ENCODE data around the gene GABRG3. TPM values are rescaled to one million over a fixed set of nuclear protein-coding genes. Genes with fewer than 3 reads are reported as not detected.

Gene GABRG3
- total and polyA plus RNA-seq, 2 donors (not counting 3 experiments of a cell fraction or from before 2014, with no cell fraction given): not detected

DNA sequence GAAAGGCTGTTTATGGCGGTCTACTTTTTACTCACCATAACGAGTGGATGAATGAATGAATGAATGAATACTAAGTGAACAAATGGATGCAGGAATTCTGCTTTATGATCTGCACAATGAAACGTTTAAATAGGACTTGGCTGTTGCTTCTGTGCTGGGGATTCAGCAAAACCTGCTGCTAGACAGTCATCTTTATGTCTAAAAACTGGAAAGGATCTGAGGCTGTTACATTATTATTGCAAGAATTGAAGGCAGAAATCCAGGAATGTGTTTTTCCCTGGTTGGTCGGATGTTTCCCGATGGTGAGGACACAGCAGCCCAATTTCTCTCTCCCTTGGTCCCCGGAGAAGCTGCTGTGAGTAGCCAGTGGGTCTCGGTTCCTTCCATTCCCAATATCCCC lies 94.2 kb downstream of the GABRG3 start:
- ChIA-PET POLR2A (no interaction called here), CTCF (no interaction called here)
- no peaks in the 10 kb centered on the region for H3K79me2 ChIP-seq (ENCODE audit: control insufficient read depth, insufficient read depth, low read length)
- H4K20me1 ChIP-seq (replicated peaks; ENCODE audit: control insufficient read depth, extremely low read depth, insufficient read depth, low read length): no peaks in the 10 kb centered on the region
- BruUV-seq (replicated peaks): no TSS peak
- H3K27me3 ChIP-seq (ENCODE audit: control insufficient read depth in 2 of 2, insufficient read depth in 2 of 2, low read length in 2 of 2): no peaks in the 10 kb centered on the region
- no peaks in the 10 kb centered on the region for H3K4me1 ChIP-seq (ENCODE audit: control insufficient read depth, extremely low read depth, insufficient read depth, low read length)
- no peak overlapping the region for H3K4me2 ChIP-seq (ENCODE audit: insufficient read depth, low read length)
- H3K36me3 ChIP-seq (ENCODE audit: control insufficient read depth in 2 of 2, extremely low read depth in 1 of 2, insufficient read depth in 2 of 2, low read length in 2 of 2): no peaks in the 10 kb centered on the region
- DNase-seq (ENCODE audit: low read depth, low spot score): no peak
- H2AFZ ChIP-seq (ENCODE audit: low read depth, low read length): no peak overlapping the region
- intact Hi-C loops (cut with micrococcal nuclease): no loop called here
- dilution Hi-C loops (cut with MboI; ENCODE audit: extremely low pct_ligation_motif_present, low sequenced_read_pairs): no loop called here
- H3K9me1 ChIP-seq (replicated peaks; ENCODE audit: control insufficient read depth, extremely low read depth, insufficient read depth, low read length): no peaks in the 10 kb centered on the region
- no peak overlapping the region for H3K9ac ChIP-seq (replicated peaks; ENCODE audit: extremely low read depth, insufficient read depth, low read length)
- FAIRE-seq: no peak
- no peaks in the 10 kb centered on the region for H3K9me3 ChIP-seq (replicated peaks; ENCODE audit: control insufficient read depth, insufficient read depth, low read length)
- TF ChIP-seq MYC (IDR thresholded peaks at IDR 0.05; ENCODE audit: low read depth, low read length) (no peak), POLR2A (IDR thresholded peaks at IDR 0.05; ENCODE audit: low read depth, low read length) (no peak), FOS (IDR thresholded peaks at IDR 0.05; ENCODE audit: borderline replicate concordance, insufficient read depth, low read length) (no peak), EZH2 (IDR thresholded peaks at IDR 0.05; ENCODE audit: borderline replicate concordance, low read depth, low read length, severe bottlenecking) (no peak), POLR2AphosphoS5 (IDR thresholded peaks at IDR 0.05; ENCODE audit: insufficient read depth, low read depth, low read length) (no peak), GATA2 (IDR thresholded peaks at IDR 0.05; ENCODE audit: insufficient read depth, insufficient read length, low read depth, low read length) (no peak), JUN (IDR thresholded peaks at IDR 0.05; ENCODE audit: borderline replicate concordance, insufficient read depth, insufficient read length, low read depth) (no peak)
- TF ChIP-seq, protein P1, sequence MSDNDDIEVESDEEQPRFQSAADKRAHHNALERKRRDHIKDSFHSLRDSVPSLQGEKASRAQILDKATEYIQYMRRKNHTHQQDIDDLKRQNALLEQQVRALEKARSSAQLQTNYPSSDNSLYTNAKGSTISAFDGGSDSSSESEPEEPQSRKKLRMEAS (IDR thresholded peaks at IDR 0.05; ENCODE audit: insufficient read depth, insufficient read length): no peak
- TF ChIP-seq, protein P2, sequence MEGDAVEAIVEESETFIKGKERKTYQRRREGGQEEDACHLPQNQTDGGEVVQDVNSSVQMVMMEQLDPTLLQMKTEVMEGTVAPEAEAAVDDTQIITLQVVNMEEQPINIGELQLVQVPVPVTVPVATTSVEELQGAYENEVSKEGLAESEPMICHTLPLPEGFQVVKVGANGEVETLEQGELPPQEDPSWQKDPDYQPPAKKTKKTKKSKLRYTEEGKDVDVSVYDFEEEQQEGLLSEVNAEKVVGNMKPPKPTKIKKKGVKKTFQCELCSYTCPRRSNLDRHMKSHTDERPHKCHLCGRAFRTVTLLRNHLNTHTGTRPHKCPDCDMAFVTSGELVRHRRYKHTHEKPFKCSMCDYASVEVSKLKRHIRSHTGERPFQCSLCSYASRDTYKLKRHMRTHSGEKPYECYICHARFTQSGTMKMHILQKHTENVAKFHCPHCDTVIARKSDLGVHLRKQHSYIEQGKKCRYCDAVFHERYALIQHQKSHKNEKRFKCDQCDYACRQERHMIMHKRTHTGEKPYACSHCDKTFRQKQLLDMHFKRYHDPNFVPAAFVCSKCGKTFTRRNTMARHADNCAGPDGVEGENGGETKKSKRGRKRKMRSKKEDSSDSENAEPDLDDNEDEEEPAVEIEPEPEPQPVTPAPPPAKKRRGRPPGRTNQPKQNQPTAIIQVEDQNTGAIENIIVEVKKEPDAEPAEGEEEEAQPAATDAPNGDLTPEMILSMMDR (IDR thresholded peaks at IDR 0.05; ENCODE audit: extremely low read depth in 1 of 2, insufficient read depth in 1 of 2, low read depth in 1 of 2, low read length in 2 of 2): no peak
- H3K27ac ChIP-seq (ENCODE audit: insufficient read depth, low read depth, low read length): no peak overlapping the region
- H3K4me3 ChIP-seq (replicated peaks in 1 of 3; ENCODE audit: insufficient read depth in 1 of 3, low read depth in 1 of 3, low read length in 3 of 3): no peak overlapping the region

Measured in endothelial cell of umbilical vein (primary cell).